GM23248 (cell line): Measurements from ENCODE around the gene RNF152.

ENCODE experiments used
- EZH2 ChIP-seq: fragments of 200-600 bp; sonication (generic); IDR thresholded peaks from 2 replicates; pipeline ENCODE4 v1.6.1; 2018; ENCODE audit warnings: antibody characterized with exemption, mild to moderate bottlenecking; ENCODE audit not compliant: insufficient read depth, poor library complexity, severe bottlenecking
- EZH2phosphoT487 ChIP-seq: fragments of 200-600 bp; sonication (generic); IDR thresholded peaks from 2 replicates; pipeline ENCODE4 v1.6.1; 2018; ENCODE audit warnings: antibody characterized with exemption, moderate library complexity, mild to moderate bottlenecking, low read depth; ENCODE audit not compliant: insufficient read depth

- no peak for TF ChIP-seq EZH2
- TF ChIP-seq EZH2phosphoT487: no peak
These were observed 61.7 kb downstream of the RNF152 start for GRCh38 chr18:61831071-61831470.
